Measurements from ENCODE around the gene RAI2.

RAI2 gene

DNA sequence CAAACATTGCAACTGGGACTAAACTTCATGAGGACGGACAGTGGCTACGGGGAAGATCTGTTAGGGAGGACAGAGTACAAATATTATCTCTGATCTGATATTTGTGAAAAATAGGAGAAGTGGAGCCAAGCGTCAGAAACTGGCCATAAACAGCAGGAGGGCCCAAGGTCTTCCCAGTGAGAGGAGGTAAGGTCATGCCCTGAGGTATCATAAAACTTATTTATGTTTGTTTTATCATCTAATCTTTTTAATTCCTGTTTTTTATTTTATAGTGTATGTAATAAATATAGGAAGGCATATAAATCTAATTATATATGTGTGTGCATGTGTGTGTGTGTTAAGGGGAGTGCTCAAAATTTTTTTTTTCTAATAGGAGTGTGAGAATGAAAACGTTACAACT, 51.8 kb downstream of the RAI2 start (continued):
- TF ChIP-seq, protein P1, sequence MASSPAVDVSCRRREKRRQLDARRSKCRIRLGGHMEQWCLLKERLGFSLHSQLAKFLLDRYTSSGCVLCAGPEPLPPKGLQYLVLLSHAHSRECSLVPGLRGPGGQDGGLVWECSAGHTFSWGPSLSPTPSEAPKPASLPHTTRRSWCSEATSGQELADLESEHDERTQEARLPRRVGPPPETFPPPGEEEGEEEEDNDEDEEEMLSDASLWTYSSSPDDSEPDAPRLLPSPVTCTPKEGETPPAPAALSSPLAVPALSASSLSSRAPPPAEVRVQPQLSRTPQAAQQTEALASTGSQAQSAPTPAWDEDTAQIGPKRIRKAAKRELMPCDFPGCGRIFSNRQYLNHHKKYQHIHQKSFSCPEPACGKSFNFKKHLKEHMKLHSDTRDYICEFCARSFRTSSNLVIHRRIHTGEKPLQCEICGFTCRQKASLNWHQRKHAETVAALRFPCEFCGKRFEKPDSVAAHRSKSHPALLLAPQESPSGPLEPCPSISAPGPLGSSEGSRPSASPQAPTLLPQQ (tag by site-specific recombination; IDR thresholded peaks at IDR 0.05): no peak
- TF ChIP-seq WT1 (tag by site-specific recombination; IDR thresholded peaks at IDR 0.05): no peak
- no peak for TF ChIP-seq ZNF76 (tag by site-specific recombination; IDR thresholded peaks at IDR 0.05; ENCODE audit: borderline replicate concordance, low read depth)
- TF ChIP-seq ZNF239 (tag by site-specific recombination; IDR thresholded peaks at IDR 0.05): no peak
- no peak for TF ChIP-seq ZBTB17 (tag by site-specific recombination; IDR thresholded peaks at IDR 0.05)
- TF ChIP-seq ZNF501 (tag by site-specific recombination; IDR thresholded peaks at IDR 0.05): no peak
- no peak for TF ChIP-seq ZNF514 (tag by site-specific recombination; IDR thresholded peaks at IDR 0.05)
- no peak for TF ChIP-seq ZNF132 (tag by site-specific recombination; IDR thresholded peaks at IDR 0.05; ENCODE audit: borderline replicate concordance)
- no peak for TF ChIP-seq SCRT2 (tag by site-specific recombination; IDR thresholded peaks at IDR 0.05)
- TF ChIP-seq ZEB2 (tag by site-specific recombination; IDR thresholded peaks at IDR 0.05): no peak
- TF ChIP-seq TCF7L2 (IDR thresholded peaks at IDR 0.05; ENCODE audit: borderline replicate concordance, low read depth, low read length): peak; percentile 79; the same call in 1 of the 2 replicates
- TF ChIP-seq, protein P2, sequence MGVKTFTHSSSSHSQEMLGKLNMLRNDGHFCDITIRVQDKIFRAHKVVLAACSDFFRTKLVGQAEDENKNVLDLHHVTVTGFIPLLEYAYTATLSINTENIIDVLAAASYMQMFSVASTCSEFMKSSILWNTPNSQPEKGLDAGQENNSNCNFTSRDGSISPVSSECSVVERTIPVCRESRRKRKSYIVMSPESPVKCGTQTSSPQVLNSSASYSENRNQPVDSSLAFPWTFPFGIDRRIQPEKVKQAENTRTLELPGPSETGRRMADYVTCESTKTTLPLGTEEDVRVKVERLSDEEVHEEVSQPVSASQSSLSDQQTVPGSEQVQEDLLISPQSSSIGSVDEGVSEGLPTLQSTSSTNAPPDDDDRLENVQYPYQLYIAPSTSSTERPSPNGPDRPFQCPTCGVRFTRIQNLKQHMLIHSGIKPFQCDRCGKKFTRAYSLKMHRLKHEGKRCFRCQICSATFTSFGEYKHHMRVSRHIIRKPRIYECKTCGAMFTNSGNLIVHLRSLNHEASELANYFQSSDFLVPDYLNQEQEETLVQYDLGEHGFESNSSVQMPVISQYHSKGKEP (tag by site-specific recombination; IDR thresholded peaks at IDR 0.05): no peak
- TF ChIP-seq, protein P3, sequence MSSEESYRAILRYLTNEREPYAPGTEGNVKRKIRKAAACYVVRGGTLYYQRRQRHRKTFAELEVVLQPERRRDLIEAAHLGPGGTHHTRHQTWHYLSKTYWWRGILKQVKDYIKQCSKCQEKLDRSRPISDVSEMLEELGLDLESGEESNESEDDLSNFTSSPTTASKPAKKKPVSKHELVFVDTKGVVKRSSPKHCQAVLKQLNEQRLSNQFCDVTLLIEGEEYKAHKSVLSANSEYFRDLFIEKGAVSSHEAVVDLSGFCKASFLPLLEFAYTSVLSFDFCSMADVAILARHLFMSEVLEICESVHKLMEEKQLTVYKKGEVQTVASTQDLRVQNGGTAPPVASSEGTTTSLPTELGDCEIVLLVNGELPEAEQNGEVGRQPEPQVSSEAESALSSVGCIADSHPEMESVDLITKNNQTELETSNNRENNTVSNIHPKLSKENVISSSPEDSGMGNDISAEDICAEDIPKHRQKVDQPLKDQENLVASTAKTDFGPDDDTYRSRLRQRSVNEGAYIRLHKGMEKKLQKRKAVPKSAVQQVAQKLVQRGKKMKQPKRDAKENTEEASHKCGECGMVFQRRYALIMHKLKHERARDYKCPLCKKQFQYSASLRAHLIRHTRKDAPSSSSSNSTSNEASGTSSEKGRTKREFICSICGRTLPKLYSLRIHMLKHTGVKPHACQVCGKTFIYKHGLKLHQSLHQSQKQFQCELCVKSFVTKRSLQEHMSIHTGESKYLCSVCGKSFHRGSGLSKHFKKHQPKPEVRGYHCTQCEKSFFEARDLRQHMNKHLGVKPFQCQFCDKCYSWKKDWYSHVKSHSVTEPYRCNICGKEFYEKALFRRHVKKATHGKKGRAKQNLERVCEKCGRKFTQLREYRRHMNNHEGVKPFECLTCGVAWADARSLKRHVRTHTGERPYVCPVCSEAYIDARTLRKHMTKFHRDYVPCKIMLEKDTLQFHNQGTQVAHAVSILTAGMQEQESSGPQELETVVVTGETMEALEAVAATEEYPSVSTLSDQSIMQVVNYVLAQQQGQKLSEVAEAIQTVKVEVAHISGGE (tag by site-specific recombination; conservative IDR thresholded peaks at IDR 0.05; ENCODE audit: low read depth): peak; percentile 44
- TF ChIP-seq, protein P4, sequence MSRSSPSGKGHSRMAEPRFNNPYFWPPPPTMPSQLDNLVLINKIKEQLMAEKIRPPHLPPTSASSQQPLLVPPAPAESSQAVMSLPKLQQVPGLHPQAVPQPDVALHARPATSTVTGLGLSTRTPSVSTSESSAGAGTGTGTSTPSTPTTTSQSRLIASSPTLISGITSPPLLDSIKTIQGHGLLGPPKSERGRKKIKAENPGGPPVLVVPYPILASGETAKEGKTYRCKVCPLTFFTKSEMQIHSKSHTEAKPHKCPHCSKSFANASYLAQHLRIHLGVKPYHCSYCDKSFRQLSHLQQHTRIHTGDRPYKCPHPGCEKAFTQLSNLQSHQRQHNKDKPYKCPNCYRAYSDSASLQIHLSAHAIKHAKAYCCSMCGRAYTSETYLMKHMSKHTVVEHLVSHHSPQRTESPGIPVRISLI (tag by site-specific recombination; IDR thresholded peaks at IDR 0.05): no peak
- TF ChIP-seq OSR2 (tag by site-specific recombination; IDR thresholded peaks at IDR 0.05): peak; percentile 68
- TF ChIP-seq, protein P5, sequence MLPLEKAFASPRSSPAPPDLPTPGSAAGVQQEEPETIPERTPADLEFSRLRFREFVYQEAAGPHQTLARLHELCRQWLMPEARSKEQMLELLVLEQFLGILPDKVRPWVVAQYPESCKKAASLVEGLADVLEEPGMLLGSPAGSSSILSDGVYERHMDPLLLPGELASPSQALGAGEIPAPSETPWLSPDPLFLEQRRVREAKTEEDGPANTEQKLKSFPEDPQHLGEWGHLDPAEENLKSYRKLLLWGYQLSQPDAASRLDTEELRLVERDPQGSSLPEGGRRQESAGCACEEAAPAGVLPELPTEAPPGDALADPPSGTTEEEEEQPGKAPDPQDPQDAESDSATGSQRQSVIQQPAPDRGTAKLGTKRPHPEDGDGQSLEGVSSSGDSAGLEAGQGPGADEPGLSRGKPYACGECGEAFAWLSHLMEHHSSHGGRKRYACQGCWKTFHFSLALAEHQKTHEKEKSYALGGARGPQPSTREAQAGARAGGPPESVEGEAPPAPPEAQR (tag by site-specific recombination; IDR thresholded peaks at IDR 0.05): no peak
- TF ChIP-seq, protein P6, sequence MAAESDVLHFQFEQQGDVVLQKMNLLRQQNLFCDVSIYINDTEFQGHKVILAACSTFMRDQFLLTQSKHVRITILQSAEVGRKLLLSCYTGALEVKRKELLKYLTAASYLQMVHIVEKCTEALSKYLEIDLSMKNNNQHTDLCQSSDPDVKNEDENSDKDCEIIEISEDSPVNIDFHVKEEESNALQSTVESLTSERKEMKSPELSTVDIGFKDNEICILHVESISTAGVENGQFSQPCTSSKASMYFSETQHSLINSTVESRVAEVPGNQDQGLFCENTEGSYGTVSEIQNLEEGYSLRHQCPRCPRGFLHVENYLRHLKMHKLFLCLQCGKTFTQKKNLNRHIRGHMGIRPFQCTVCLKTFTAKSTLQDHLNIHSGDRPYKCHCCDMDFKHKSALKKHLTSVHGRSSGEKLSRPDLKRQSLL (tag by site-specific recombination; IDR thresholded peaks at IDR 0.05): no peak
- TF ChIP-seq ZNF391 (tag by site-specific recombination; IDR thresholded peaks at IDR 0.05; ENCODE audit: borderline replicate concordance, low read depth): no peak
- TF ChIP-seq, protein P7, sequence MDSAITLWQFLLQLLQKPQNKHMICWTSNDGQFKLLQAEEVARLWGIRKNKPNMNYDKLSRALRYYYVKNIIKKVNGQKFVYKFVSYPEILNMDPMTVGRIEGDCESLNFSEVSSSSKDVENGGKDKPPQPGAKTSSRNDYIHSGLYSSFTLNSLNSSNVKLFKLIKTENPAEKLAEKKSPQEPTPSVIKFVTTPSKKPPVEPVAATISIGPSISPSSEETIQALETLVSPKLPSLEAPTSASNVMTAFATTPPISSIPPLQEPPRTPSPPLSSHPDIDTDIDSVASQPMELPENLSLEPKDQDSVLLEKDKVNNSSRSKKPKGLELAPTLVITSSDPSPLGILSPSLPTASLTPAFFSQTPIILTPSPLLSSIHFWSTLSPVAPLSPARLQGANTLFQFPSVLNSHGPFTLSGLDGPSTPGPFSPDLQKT (IDR thresholded peaks at IDR 0.05; ENCODE audit: borderline replicate concordance, low read depth, low read length): no peak
- TF ChIP-seq, protein P8, sequence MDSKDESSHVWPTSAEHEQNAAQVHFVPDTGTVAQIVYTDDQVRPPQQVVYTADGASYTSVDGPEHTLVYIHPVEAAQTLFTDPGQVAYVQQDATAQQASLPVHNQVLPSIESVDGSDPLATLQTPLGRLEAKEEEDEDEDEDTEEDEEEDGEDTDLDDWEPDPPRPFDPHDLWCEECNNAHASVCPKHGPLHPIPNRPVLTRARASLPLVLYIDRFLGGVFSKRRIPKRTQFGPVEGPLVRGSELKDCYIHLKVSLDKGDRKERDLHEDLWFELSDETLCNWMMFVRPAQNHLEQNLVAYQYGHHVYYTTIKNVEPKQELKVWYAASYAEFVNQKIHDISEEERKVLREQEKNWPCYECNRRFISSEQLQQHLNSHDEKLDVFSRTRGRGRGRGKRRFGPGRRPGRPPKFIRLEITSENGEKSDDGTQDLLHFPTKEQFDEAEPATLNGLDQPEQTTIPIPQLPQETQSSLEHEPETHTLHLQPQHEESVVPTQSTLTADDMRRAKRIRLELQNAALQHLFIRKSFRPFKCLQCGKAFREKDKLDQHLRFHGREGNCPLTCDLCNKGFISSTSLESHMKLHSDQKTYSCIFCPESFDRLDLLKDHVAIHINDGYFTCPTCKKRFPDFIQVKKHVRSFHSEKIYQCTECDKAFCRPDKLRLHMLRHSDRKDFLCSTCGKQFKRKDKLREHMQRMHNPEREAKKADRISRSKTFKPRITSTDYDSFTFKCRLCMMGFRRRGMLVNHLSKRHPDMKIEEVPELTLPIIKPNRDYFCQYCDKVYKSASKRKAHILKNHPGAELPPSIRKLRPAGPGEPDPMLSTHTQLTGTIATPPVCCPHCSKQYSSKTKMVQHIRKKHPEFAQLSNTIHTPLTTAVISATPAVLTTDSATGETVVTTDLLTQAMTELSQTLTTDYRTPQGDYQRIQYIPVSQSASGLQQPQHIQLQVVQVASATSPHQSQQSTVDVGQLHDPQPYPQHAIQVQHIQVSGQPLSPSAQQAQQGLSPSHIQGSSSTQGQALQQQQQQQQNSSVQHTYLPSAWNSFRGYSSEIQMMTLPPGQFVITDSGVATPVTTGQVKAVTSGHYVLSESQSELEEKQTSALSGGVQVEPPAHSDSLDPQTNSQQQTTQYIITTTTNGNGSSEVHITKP (tag by site-specific recombination; IDR thresholded peaks at IDR 0.05): no peak
- TF ChIP-seq ZNF354C (tag by site-specific recombination; IDR thresholded peaks at IDR 0.05; ENCODE audit: borderline replicate concordance, low read depth): no peak
- no peak for TF ChIP-seq SCRT1 (tag by site-specific recombination; IDR thresholded peaks at IDR 0.05; ENCODE audit: borderline replicate concordance)

Measured in HEK293 (cell line).